ENCODE data around the gene ZC3H7A. TPM values are rescaled to one million over a fixed set of nuclear protein-coding genes. Genes with fewer than 3 reads are reported as not detected.

ZC3H7A gene
- total and polyA plus RNA-seq, 4 donors, result 12.4 to 37.7 (median 24.7) TPM

GRCh38 chr16:11715246-11715947 lies 81.7 kb downstream of the ZC3H7A start:
- H3K4me1 ChIP-seq (ENCODE audit: control insufficient read depth in 4 of 4, insufficient read depth in 4 of 4, low read length in 3 of 4), result peaks cover 0 to 13% (median 7%) of the 10 kb centered on the region in 4 donors
- H3K27me3 ChIP-seq (ENCODE audit: control insufficient read depth in 4 of 4, insufficient read depth in 4 of 4, low read length in 3 of 4), result no peaks in the 10 kb centered on the region
- WGBS, result 84% methylated on average over 8 of the region's 8 CpGs
- H3K27ac ChIP-seq (ENCODE audit: low read depth in 1 of 2, low read length in 2 of 2), result no peak overlapping the region
- H3K36me3 ChIP-seq (ENCODE audit: control insufficient read depth in 4 of 4, insufficient read depth in 3 of 4, low read depth in 1 of 4, low read length in 3 of 4), result peaks cover 9 to 34% (median 23%) of the 10 kb centered on the region in 4 donors
- H3K9me3 ChIP-seq (ENCODE audit: control insufficient read depth in 4 of 4, low read length in 3 of 4), result no peaks in the 10 kb centered on the region
- no peak for DNase-seq (ENCODE audit: low spot score)
- no peak overlapping the region for H3K4me3 ChIP-seq (ENCODE audit: low read depth in 1 of 3, low read length in 3 of 3)
- H3K9ac ChIP-seq (ENCODE audit: low read depth in 1 of 2, low read length in 2 of 2), result no peak overlapping the region
- TF ChIP-seq HNF4G (IDR thresholded peaks at IDR 0.05) (no peak), RAD21 (IDR thresholded peaks at IDR 0.05) (no peak), YY1 (IDR thresholded peaks at IDR 0.05) (no peak), ZBTB33 (IDR thresholded peaks at IDR 0.05) (no peak), FOXA1 (IDR thresholded peaks at IDR 0.05) (no peak)

- Histone ChIP-seq H3K36me3 (ENCODE audit: control insufficient read depth in 4 of 4, insufficient read depth in 3 of 4, low read depth in 1 of 4, low read length in 3 of 4) (peaks cover 10 to 33% (median 24%) of the 10 kb centered on the region in 4 donors), H3K27ac (ENCODE audit: low read depth in 1 of 2, low read length in 2 of 2) (no peak overlapping the region), H3K4me1 (ENCODE audit: control insufficient read depth in 4 of 4, insufficient read depth in 4 of 4, low read length in 3 of 4) (peaks cover 0 to 6% (median 4%) of the 10 kb centered on the region in 4 donors), H3K4me3 (ENCODE audit: low read depth in 1 of 3, low read length in 3 of 3) (no peak overlapping the region), H3K9me3 (ENCODE audit: control insufficient read depth in 4 of 4, low read length in 3 of 4) (no peaks in the 10 kb centered on the region), H3K27me3 (ENCODE audit: control insufficient read depth in 4 of 4, insufficient read depth in 4 of 4, low read length in 3 of 4) (no peaks in the 10 kb centered on the region), H3K9ac (ENCODE audit: low read depth in 1 of 2, low read length in 2 of 2) (no peak overlapping the region)
- 98% methylated on average over 3 of the region's 3 CpGs for WGBS
- no peak for DNase-seq (ENCODE audit: low spot score)
- TF ChIP-seq, protein P1, sequence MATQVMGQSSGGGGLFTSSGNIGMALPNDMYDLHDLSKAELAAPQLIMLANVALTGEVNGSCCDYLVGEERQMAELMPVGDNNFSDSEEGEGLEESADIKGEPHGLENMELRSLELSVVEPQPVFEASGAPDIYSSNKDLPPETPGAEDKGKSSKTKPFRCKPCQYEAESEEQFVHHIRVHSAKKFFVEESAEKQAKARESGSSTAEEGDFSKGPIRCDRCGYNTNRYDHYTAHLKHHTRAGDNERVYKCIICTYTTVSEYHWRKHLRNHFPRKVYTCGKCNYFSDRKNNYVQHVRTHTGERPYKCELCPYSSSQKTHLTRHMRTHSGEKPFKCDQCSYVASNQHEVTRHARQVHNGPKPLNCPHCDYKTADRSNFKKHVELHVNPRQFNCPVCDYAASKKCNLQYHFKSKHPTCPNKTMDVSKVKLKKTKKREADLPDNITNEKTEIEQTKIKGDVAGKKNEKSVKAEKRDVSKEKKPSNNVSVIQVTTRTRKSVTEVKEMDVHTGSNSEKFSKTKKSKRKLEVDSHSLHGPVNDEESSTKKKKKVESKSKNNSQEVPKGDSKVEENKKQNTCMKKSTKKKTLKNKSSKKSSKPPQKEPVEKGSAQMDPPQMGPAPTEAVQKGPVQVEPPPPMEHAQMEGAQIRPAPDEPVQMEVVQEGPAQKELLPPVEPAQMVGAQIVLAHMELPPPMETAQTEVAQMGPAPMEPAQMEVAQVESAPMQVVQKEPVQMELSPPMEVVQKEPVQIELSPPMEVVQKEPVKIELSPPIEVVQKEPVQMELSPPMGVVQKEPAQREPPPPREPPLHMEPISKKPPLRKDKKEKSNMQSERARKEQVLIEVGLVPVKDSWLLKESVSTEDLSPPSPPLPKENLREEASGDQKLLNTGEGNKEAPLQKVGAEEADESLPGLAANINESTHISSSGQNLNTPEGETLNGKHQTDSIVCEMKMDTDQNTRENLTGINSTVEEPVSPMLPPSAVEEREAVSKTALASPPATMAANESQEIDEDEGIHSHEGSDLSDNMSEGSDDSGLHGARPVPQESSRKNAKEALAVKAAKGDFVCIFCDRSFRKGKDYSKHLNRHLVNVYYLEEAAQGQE (IDR thresholded peaks at IDR 0.05), result no peak
- TF ChIP-seq, protein P2, sequence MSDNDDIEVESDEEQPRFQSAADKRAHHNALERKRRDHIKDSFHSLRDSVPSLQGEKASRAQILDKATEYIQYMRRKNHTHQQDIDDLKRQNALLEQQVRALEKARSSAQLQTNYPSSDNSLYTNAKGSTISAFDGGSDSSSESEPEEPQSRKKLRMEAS (IDR thresholded peaks at IDR 0.05), result no peak
- no peak for TF ChIP-seq JUND (IDR thresholded peaks at IDR 0.05)
Measured at GRCh38 chr16:11712122-11712521, 84.9 kb downstream of the ZC3H7A start.

- H3K4me3 ChIP-seq (ENCODE audit: low read depth in 1 of 3, low read length in 3 of 3), result no peak overlapping the region
- peaks cover 10 to 33% (median 24%) of the 10 kb centered on the region in 4 donors for H3K36me3 ChIP-seq (ENCODE audit: control insufficient read depth in 4 of 4, insufficient read depth in 3 of 4, low read depth in 1 of 4, low read length in 3 of 4)
- WGBS, result 98% methylated on average over 4 of the region's 4 CpGs
- TF ChIP-seq GABPA (IDR thresholded peaks at IDR 0.05 in 1 of 2, conservative IDR thresholded peaks at IDR 0.05 in 1 of 2) (no peak), EGR1 (IDR thresholded peaks at IDR 0.05; ENCODE audit: low read depth in 2 of 2) (no peak), RAD21 (IDR thresholded peaks at IDR 0.05) (no peak), YY1 (IDR thresholded peaks at IDR 0.05) (no peak), TAF1 (conservative IDR thresholded peaks at IDR 0.05) (no peak), FOXA2 (IDR thresholded peaks at IDR 0.05) (no peak), ZBTB33 (IDR thresholded peaks at IDR 0.05) (no peak), RXRA (IDR thresholded peaks at IDR 0.05) (no peak), FOXA1 (IDR thresholded peaks at IDR 0.05) (no peak)
- TF ChIP-seq, protein P3, sequence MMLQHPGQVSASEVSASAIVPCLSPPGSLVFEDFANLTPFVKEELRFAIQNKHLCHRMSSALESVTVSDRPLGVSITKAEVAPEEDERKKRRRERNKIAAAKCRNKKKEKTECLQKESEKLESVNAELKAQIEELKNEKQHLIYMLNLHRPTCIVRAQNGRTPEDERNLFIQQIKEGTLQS (IDR thresholded peaks at IDR 0.05), result no peak
- TF ChIP-seq, protein P1 (IDR thresholded peaks at IDR 0.05), result no peak
- TF ChIP-seq, protein P2 (IDR thresholded peaks at IDR 0.05), result no peak
Measured at GRCh38 chr16:11711662-11712061, 85.4 kb downstream of the ZC3H7A start.

More at GRCh38 chr16:11711662-11712061, 85.4 kb downstream of the ZC3H7A start:
- Histone ChIP-seq H3K27ac (ENCODE audit: low read depth in 1 of 2, low read length in 2 of 2) (no peak overlapping the region), H3K4me1 (ENCODE audit: control insufficient read depth in 4 of 4, insufficient read depth in 4 of 4, low read length in 3 of 4) (peaks cover 0 to 5% (median 2%) of the 10 kb centered on the region in 4 donors), H3K9me3 (ENCODE audit: control insufficient read depth in 4 of 4, low read length in 3 of 4) (no peaks in the 10 kb centered on the region), H3K27me3 (ENCODE audit: control insufficient read depth in 4 of 4, insufficient read depth in 4 of 4, low read length in 3 of 4) (no peaks in the 10 kb centered on the region), H3K9ac (ENCODE audit: low read depth in 1 of 2, low read length in 2 of 2) (no peak overlapping the region)
- no peak for DNase-seq (ENCODE audit: low spot score)
